ENCODE data around the gene KDM7A.
"Not testable (repeated sequence)": the region's sequence is repeated elsewhere in the genome, so short reads cannot be mapped to it uniquely, and the experiment has no call there.

KDM7A gene

DNA sequence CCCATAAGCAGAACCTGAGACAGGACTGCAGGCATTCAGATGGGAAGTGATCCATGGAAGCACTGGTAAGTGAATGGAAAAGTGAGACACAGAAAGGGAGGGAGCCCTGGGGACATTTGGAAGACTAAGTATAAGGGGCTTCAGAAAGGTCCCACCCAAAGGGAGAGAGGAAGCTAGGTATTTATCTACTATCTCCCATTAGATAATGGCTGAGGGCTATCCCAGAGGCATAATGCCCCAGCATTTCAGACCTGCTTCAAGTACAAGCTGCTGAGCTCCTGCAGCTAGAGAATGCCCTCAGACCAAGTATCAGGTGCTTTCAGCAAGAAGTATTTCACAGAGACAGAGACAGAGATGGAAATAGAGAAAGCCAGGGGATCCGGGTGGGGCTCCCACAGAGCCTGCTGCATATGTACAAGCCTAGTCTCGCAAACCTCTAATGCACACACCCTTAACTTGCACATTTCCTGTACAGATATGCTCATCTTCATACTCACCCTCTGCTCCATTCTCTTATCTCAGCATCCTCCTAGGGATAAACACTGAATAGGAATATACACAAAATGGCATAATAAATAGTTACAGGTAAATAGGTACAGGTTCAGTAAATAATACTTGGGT, 20.2 kb downstream of the KDM7A start:
- DNase-seq: no peak

DNA sequence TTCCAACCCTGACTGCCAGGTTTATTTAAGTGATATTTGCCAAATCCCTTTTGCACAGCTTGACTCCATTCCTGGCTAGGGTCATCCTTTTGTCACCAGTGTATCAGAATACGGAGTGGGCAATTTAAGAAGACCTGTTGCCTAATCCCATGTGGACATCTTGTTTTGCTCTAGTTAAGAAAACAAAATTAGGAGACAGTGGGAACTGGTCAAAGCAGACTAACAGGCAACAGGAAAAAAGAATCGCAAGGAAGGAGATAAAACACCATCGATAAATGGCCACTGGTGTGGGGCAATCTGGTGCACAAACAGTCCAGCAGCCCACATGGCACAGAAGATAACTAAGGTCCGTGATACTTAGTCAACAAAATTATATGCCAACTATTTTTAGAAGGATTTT, 21.4 kb downstream of the KDM7A start:
- DNase-seq: no peak

GRCh38 chr7:140153666-140154161, 23.1 kb downstream of the KDM7A start:
- DNase-seq: no peak

- DNase-seq: no peak
Observed at GRCh38 chr7:140146574-140146973, 30.2 kb downstream of the KDM7A start.

GRCh38 chr7:140145709-140146108, 31.1 kb downstream of the KDM7A start:
- DNase-seq: no peak

DNA sequence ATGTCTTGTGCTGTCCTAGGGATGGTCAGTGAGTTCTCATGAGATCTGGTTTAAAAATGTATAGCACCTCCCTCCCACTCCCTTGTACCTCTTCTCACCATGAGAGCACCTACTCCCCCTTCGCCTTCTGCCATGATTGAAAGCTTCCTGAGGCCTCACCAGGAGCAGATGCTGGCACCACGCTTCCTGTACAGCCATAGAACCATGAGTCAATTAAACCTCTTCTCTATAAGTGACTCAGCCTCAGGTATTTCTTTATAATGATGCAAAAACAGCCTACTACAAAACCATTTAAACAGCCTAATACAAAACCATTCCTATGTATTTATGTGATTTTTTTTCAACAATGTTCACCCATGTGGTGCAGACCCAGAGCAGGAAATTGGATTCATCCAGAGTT, 32.0 kb downstream of the KDM7A start:
- no peak for DNase-seq

GRCh38 chr7:140143997-140144396, 32.8 kb downstream of the KDM7A start:
- no peak for DNase-seq

- no peak for DNase-seq
Observed at GRCh38 chr7:140142031-140142430, 34.8 kb downstream of the KDM7A start.

DNA sequence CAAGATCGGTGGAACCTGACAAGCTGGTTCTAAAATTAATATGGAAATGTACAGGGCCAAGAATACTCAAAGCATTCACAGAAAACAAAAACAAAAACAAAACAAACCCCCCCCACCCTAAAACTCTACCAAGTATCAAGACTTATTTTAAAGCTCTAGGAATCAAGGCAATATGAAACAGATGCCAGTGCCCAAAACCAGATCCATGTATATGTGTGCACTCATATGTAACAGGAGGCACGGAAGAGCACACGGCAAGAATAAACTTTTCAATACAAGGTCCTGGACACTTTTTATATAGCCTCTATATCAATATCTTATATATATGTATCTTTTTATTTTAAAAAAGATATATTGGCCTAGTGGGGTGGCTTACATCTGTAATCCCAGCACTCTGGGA, 35.5 kb downstream of the KDM7A start:
- no peak for DNase-seq

DNA sequence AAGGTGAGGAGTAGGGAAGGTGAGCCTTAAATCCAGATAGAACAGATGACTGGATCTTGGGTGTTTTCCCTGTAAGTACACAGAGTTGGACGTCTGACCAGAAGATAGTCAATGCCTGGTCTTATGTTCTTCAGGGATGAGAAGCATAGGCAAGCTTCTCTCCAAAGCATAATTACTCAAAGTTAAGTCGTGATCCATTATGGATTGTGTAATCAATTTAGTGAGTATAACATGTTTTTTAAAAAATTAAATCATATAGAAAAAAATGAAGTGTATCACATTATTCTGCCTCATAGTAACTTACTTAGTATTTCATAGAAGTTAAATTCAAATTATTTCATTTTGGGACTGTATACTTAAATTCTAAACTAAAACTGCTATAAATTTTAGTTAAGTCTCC, 39.7 kb downstream of the KDM7A start:
- DNase-seq: no peak

GRCh38 chr7:140136073-140136472, 40.7 kb downstream of the KDM7A start:
- no peak for DNase-seq

DNA sequence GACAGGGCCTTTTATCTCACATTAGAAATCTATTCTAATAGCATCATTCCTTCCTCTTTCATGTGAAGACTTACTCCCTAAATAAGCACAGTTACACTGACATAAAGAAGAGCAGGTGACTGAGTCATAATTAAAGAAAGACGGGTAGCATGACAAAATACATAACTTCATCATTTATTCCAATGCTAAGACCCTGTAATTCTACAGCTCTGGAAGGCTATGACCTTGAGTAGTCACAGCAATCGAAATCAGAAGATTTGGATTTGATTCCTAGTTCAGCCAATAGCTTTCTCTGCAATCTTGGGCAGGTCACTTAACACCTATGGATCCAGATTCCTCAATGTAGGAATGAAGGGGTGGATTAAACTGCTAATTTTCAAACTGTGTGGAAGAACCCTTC, 42.7 kb downstream of the KDM7A start:
- DNase-seq: no peak

DNA sequence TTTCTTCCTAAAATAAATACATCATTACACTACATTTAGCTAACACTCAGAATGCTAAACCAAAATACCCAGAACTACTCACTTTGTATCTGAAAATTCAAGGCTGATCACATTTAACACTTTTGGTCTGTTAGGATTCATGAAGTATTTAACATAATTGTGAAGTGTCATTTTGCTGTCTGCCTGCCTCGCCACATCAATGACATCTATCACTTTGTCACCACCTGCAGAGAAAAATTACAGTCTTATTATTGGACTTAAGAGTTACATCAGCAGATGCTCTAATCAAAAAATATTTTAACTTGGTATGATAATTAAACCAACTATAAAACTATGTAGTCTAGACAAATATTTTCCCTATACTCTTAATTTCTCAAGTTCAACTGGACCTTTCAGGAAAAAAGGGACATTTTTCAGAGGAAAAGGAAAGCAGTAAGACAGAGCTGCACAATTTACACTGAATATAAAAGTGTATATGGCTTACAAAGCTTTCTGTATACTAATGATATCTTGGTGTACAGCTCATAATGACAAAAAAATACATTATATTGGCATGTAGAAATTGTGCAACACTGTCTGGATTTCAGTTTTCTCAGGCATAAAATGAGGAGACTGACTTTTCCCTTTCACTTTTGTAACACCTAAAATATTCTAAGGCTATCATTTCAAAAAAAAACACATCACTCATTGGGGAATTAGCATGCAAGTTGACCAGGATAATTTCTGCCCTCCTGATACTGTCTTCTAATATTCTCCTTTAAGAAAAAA, 49.2 kb downstream of the KDM7A start:
- no peak for DNase-seq

DNA sequence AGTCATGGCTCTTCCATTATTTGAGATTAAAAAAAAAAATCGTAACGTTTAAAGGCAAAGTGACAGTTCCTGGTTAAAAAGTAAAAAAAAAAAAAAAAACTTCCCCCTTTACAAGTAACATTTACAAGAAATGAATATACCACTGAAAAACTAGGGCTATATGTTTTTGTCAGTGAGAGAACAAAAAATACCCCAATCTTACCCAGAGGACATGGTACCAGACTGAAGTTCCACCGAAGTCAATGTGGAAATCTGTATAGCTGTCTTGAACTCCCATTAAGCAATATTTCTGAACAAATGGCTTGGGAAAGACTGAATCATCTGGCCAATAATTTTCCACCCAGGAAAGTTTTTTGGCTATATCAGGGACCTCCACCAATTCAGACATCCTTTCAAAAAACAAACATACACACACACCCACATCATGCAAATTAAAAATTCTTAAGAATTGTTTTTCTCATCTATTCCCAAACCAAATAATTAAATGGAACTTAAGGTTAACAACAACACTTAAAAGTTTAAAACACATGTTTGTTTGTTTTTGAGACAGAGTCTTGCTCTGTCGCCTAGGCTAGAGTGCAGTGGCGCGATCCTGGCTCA, 50.2 kb downstream of the KDM7A start:
- DNase-seq: no peak

- no peak for DNase-seq
Observed at GRCh38 chr7:140122965-140123364, 53.8 kb downstream of the KDM7A start.

GRCh38 chr7:140121326-140121725, 55.5 kb downstream of the KDM7A start:
- DNase-seq: no peak

DNA sequence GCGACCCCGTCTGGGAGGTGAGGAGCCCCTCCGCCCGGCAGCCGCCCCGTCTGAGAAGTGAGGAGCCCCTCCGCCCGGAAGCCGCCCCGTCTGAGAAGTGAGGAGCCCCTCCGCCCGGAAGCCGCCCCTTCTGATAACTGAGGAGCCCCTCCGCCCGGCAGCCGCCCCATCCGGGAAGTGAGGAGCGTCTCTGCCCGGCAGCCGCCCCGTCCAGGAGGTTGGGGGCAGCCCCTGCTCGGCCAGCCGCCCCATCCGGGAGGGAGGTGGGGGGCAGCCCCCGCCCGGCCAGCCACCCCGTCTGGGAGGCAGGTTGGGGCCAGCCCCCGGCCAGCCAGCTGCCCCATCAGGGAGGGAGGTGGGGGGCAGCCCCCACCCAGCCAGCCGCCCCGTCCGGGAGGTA, 62.0 kb downstream of the KDM7A start:
- not testable (repeated sequence) for DNase-seq

DNA sequence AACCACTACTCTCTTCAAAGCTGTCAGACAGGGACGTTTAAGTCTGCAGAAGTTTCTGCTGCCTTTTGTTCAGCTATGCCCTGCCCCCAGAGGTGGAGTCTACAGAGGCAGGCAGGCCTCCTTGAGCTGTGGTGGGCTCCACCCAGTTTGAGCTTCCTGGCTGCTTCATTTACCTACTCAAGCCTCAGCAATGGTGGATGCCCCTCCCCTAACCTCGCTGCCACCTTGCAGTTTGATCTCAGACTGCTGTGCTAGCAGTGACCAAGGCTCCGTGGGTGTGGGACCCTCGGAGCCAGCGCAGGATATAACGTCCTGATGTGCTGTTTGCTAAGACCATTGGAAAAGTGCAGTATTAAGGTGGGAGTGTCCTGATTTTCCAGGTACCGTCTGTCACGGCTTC, 68.0 kb downstream of the KDM7A start:
- not testable (repeated sequence) for DNase-seq

- no peak for DNase-seq
Observed at GRCh38 chr7:140096459-140096858, 80.3 kb downstream of the KDM7A start.

DNA sequence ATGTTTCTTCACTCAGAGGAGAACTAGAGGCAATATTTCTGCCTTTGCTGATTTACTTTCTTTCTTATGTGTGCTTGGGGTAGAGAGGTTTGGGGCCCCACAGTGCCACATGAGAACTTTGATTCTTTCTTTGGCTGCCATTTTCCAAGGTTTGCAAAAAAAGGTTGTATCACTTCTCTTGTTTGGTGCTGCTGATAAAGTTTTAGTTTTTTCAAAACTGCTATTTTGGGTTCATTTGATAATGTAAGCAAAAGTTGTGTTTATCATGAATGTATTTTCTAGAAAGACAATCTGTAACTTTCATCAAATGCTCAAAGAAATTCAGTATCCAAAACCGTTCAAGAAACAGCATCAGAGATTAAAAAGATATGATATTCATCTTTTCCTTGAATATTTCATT, 83.4 kb downstream of the KDM7A start:
- no peak for DNase-seq

- no peak for DNase-seq
Observed at GRCh38 chr7:140085447-140085846, 91.3 kb downstream of the KDM7A start.

- peak; percentile 44 for DNase-seq
Observed at GRCh38 chr7:140084972-140085371, 91.8 kb downstream of the KDM7A start.

DNA sequence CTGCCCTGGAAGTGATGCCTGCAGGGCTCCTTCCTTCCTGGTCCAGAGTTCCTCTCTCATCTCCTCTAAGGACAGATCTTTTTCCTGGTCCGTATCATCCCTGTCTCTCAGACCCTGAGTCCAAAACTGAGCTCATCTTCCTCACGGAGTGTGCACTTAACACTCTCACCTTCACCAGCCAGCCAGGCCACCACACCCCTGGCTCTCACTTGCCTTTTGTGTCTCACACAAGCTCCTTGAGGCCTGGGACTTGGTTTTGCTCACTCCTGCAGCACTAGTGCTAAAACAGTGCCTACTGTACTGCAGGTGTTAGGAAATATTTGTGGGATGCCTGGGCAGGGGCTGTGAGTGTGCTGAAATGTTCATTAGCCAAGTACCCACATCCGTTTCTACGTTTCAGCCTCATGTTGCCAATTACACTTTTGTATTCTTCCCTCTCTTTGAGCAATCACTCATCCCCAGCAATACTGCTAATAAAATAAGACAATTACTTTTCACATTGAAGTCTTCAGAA, 92.6 kb downstream of the KDM7A start:
- no peak for DNase-seq

DNA sequence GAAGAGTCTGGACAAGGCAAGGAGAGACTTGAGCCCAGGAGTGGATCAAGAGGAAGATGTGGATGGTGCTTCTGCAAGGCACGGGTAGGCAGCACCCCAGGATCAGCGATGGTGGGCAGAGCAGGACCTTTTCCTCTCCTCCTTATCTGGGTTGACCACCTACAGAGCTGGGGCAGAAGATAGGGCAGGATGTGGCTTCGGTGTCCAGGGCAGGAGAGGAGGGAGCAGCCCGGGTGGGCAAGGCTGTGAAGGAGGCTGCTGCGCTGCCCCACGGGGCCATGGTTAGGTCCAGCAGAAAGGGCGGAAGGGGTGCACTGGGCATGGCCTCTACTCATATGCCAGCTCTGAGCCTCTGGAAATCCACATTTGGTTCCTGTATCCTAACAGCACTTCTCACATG, 94.0 kb downstream of the KDM7A start:
- no peak for DNase-seq
